DMS79 treated with DMSO at 0.1 percent for 48 hours (cell line): ENCODE results near the gene TNFRSF4.
A peak's percentile ranks its signal among the peaks of the same experiment; 100 is the strongest.
"Not testable (repeated sequence)": the region's sequence is repeated elsewhere in the genome, so short reads cannot be mapped to it uniquely, and the experiment has no call there.

Experiments used
- DNase-seq: peaks from one replicate; lab custom pipeline; 2025; lab: John Stamatoyannopoulos, UW

Gene TNFRSF4

DNA sequence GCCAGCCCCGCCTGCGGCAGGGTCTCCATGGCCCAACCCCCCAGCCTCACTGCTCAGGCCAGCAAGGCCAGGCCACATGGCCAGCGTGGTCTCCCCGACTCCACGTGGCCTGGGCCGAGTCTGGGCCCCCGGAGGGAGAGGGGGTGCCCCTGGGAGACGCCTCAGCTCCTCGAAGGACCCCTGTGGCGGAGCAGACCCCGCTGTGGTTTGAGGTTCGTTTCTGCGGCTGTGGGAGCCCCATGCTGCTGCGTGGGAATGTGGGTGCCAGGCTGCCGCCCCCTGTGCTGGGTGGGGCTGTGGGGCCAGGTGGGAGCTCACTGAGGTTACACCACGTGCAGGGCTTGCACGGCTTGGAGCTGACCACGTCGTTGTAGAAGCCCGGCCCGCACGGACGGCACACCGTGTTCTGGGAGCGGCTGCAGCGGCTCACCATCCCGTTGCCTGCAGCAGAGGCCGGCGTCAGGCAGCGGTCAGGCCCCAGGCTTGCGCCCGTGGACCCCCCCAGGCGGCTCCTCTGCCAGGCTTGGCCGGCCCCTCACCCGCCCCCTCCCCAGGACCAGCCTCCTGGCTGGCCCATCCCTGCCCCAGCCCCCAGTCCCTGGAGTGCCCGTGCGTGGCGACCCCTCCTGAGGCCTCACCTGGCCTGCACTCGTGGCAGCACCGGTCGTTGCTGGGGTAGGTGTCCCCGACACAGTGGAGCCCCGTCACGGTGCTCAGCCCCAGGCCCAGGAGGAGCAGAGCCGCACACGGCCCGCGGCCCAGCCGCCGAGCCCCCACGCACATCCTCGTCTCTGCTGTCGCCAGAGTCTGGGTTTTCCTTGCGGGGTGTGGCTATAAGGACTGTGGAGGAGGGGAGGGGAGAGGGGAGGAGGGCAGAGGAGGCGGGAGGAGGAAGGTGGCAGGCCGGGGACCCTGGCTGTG, at the start of gene TNFRSF4:
Gene TNFRSF4, minus strand, starts transcription at position 809 of the 921 bp plus-strand sequence. Its CDS starts 26 bp downstream, at position 783.
- no peak for DNase-seq

GRCh38 chr1:1262758-1263157, 48.8 kb upstream of the TNFRSF4 start:
- DNase-seq = no peak

GRCh38 chr1:1262071-1262470, 48.1 kb upstream of the TNFRSF4 start:
- DNase-seq = no peak

DNA sequence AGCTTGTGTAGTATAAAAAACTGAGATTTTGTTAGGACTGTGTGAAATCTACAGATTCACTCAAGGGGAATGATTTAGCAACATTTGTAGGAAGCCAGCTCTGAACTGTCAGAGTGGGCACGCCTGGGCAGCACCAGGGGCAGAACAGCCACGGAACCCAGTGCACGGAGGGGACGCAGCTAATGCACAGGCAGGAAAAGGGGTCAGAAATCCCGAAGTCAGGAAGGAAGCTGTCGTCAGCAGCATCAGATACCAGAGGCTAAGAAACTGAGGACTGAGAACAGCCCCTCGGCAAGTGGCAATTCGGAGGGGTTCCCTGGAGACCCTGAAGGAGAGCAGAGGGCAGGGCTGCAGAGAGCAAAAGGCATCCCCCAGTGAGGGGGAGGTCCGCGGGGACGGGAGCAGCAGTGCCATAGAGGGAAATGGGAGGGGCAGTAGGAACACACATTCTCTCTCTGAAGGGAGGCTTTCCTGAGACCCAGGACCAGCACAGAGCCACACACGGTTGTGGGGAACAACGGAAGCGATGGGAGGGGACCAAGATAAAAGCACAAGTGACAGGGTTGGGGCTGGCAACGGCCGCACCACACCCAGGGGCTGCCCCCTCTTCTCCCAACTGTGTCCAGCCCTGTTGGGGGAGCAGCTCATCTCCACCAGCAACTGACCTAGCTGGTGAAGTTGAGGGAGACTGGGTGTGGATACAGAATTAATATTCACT, 47.0 kb upstream of the TNFRSF4 start:
- DNase-seq = no peak

DNA sequence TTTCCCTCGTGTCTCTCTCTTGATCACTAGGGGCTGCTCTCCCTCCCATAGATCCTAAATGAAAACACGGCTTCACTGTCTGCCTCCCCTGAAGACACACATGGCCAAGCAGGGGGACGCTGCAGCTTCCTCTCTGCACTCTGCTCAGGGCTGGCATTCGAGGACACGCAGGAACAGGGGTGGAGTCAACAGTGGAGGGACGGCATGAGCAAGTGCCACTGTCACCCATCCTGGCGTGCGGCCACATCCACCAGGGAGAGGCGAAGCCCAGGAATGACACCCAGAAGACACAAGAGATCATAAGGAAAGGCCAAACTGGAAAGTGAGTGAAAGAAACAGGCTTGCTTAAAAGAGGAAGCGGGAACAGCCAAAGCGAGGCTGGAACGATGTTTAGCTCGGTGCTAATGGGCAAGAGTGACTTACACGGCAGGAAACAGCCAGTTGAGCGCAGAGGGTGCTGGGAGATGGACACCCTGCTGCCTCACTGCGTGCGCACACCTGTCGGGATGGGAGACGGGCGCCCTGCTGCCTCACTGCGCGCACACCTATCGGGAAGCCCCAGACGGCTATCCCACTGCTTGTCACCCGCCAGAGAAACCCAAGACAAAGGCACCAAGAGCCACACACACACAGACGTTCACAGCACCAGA, 46.1 kb upstream of the TNFRSF4 start:
- no peak for DNase-seq

DNA sequence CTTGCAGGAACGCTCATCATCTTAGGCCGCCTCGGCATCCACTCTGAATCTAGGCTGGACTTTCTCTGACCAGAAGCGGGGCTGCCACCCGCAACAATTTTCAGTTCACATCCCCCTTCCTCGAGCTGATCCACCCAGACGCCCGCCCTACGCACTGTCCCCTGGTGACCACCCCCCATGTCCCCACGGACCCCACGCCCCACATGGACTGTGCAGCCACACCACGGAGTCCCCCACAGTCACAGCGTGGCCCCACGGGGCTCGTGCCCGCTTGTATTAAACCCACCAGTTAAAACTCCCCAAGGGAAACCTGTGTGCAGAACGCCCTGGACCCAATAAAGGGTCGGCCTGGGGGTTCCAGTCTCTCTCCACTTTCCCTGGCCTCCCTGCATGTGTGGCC, 45.6 kb upstream of the TNFRSF4 start:
- no peak for DNase-seq

DNA sequence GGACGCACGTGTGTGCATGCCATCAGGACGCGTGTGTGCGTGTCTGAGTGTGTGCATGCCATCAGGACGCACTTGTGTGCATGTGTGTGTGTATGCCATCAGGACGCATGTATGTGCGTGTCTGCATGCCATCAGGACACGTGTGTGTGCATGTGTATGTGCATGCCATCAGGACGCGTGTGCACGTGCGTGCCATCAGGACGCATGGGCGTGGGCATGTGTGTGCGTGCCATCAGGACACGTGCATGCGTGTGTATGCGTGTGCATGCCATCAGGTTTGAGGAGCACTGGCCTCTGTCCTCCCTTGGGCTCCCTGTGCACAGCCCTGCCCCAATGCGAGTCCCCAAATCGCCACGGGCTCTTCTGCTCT, 45.2 kb upstream of the TNFRSF4 start:
- no peak for DNase-seq

- DNase-seq = no peak
Measured at GRCh38 chr1:1256956-1257871, 43.3 kb upstream of the TNFRSF4 start.

DNA sequence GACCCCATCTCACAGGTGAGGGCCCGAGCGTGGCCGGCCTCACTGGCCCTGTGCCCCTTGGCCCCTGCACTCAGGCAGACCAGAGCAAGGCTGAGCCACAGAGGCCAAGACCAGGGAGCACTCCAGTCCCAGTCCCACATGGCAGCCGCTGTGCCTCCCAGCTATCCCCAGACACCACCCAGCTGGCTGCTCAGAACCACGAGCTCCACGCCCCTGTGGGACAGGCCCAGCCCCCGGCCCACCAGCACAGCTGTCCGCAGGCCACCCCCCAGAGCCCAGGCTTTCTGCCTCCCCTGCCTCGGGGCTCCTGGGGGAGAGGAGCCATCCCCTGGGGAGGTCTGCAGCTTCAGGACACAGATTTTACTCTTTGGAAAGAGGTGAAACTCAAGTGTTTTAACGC, 41.7 kb upstream of the TNFRSF4 start:
- DNase-seq = no peak

DNA sequence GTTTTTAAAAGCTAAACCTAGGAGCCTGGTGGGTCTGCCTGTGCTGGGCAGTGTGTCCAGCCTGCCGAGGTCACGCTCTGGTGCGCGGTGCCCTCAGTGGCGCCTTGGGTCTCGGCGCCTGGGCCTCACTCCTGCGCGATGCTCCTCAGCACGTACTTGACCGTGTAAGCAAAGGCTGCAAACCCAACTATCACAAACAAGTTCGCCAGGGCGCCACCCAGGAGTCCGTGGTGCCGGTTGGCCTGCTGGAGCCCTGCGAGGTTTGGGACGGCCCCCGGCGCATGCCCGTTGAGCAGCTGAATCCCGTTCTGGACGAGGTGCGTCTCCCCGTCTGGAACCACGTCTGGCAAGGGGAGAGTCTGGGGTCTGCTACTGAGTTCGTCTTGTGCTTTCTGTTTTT, 41.1 kb upstream of the TNFRSF4 start:
- no peak for DNase-seq

- DNase-seq = no peak
Measured at GRCh38 chr1:1254667-1254998, 40.7 kb upstream of the TNFRSF4 start.

- DNase-seq = no peak
Measured at GRCh38 chr1:1253972-1254666, 40.2 kb upstream of the TNFRSF4 start.

GRCh38 chr1:1253314-1253713, 39.4 kb upstream of the TNFRSF4 start:
- no peak for DNase-seq

DNA sequence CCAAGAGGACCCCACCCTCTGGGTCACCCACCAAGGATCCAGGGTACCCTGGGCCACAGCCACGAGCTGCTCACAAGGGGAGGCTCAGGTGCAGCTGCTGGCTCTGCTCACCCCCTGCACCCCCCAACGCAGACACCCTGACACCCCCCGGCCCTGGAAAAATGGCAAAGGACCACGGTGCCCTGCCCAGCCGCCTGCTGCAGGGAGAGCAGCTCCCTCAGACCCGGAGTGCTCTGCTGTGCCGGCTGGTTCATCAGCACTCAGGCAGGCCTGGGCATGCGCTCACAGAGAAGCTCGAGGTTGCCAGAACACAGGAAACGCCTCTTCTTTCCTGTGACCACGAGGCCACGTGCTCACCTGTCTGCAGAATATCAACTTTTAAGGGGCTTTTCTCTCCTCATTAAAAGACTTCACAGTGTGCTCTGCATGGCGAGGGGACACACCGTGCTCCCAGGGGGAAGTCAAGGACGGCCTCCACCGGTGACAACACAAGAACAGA, 36.9 kb upstream of the TNFRSF4 start:
- peak; percentile 51 for DNase-seq

- DNase-seq = not testable (repeated sequence)
Measured at GRCh38 chr1:1248009-1248913, 34.3 kb upstream of the TNFRSF4 start.

DNA sequence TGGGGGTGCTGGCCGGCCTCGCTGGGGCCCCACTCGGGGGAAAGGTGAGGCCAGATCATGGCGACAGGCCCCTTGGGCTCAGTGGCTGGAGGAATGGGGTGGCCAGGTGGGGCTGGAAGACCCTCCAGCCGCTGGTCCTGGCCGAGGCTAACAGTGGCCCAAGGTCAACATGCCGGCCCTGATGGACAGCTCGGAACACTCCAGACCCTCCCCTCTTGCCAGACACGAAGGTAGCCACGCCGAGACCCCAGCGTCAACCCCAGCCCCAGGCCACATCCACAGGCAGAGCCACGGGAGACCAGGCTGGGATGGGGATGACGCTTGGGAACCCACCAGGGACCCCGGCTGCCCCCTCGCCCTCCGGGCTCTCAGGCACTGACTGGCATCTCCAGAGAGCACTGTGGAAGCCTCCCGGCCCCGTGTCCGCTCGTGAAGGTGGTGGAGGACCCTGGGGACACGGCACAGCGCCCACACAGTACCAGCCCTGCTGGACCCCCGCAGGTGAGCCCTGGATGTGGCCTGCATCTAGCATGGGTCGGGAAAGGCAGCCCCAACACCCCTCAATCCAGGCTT, 33.5 kb upstream of the TNFRSF4 start:
- DNase-seq = no peak

DNA sequence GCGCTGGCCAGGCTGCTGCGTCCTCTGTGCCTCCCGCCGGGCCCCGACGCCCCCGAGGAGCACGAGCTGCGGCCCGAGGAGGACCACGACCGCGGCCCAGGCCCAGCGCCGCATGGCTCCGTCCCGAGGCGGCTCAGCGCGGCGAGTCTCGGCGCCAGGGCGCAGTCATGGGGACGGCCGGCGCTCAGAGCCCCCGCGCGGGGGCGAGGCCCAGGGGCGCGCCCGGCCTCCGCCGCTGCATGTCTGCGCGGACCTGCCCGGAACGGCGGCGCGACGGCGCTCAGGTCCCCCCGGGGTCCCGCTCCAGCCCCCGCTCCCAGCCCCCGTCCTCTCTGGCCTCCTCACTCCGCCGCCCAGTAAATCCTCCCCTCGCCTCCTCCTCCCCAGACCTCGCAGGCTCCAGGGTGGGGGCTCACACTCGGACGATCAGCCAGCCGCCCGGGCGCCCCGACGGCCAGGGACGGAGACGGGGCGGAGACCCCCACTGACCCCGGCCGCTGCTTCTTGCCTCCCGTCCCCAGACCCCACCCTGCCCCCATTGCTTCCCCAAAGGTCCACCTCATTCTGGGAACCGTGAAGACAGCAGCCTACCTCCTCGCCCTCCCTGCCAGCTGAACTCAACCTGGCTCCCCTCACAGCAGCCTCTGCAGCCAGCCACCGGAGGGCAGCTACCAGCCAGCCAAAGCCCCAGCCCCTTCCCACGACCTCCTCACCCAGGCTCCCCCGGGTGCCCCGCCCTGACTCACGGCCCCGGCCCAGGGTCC, 32.8 kb upstream of the TNFRSF4 start, which contains the start of gene C1QTNF12:
Gene C1QTNF12, minus strand, starts transcription at position 146 of the 764 bp plus-strand sequence. Its CDS starts 32 bp downstream, at position 114.
- DNase-seq = peak; percentile 5

DNA sequence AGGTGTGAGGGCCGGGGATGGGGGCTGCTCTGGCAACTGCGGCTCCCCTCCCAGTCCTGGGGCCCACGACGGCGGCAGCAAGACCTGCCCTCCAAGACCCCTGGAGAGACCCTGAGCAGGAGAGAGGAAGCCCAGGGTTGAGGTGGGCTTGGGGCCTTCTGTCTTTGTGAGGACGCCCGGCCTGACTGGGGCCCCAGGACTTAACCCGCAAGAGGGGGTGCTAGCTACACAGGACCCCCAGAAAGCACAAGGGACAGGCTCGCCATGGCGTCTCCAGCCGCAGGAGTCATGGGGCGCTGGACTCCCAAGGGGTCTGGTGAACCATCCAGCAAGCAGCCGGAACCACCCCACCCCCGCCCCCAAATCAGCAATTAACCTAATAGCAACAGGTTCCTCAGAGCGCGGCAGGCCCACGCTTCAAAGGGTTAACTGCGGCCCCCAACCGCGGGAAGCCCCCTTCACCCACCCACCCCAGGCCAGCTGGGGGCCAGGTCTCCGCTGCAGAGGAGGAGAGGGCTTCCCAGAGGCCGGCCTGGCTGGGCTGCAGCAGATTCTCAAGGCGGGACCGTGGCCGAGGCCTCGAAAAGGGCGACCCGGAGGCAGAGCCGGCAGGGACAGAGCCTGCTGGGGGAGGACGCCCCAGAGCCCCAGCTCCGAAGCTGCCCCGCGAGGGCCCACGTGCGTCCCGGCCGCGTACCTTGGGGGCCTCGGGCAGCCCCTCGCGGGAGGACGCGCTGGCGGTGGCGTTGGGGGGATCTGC, 32.0 kb upstream of the TNFRSF4 start:
- no peak for DNase-seq
